ENCODE measurements around the gene UMAD1. TPM values are rescaled to one million over a fixed set of nuclear protein-coding genes. Genes with fewer than 3 reads are reported as not detected.

Gene UMAD1
- total RNA-seq, 1 donor from 2014 or later, result 9.3 TPM

DNA sequence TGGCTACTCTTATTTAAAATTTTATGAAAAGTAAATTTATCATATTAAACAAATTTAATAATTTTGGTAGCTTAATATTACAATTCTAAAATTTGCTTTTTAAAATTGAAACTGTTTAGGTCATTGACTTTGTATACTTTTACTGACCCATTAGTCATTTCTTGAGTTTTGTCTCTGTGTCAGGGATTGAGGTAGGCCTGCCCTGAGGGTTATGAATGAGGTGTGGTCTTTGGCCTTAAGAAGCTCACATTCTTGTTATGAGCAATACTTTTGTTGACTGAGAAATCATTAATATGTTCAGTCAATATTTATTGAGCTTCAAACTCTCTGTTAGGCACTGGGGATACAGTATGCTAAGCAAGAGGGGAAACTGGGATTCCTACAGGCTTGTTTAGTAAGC lies 124.9 kb downstream of the UMAD1 start:
- H3K36me3 ChIP-seq (ENCODE audit: insufficient read depth, low read length), result no peaks in the 10 kb centered on the region

DNA sequence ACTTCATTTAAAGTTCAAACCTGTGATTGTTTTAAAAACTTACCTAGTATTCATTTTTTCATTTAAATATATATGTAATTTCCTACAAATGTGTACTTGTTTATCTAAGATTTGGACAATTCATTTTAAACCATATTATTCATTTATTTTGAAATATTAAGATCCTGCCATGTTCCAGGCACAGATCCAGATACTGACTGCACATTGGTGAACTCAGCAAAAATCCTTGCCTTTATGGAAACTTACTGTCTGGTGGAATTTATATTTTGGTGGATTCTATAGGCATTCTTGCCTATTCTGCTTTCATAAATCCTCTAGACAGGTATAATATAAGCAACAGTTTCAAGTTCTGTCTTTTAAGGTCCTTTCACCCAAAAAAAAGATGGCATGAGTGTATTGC lies 126.1 kb downstream of the UMAD1 start:
- no peaks in the 10 kb centered on the region for H3K9me3 ChIP-seq (ENCODE audit: insufficient read depth, low read depth, low read length)
- H2AFZ ChIP-seq (ENCODE audit: low read depth, low read length), result no peak overlapping the region
- Mint-ChIP-seq H3K4me3 (ENCODE audit: unreplicated experiment) (no peak overlapping the region), H3K27me3 (ENCODE audit: low read depth, unreplicated experiment) (no peaks in the 10 kb centered on the region), H3K36me3 (ENCODE audit: low read depth, unreplicated experiment) (no peaks in the 10 kb centered on the region), H3K9me3 (ENCODE audit: unreplicated experiment) (no peaks in the 10 kb centered on the region), H3K27ac (ENCODE audit: unreplicated experiment) (no peak overlapping the region), H3K4me1 (ENCODE audit: low read depth, unreplicated experiment) (peaks cover 6% of the 10 kb centered on the region)
- no peak overlapping the region for H3K27ac ChIP-seq (ENCODE audit: low read depth, low read length)
- no peak for DNase-seq (ENCODE audit: low read depth)
- peaks cover 7% of the 10 kb centered on the region for H3K4me1 ChIP-seq (ENCODE audit: insufficient read depth, low read length)
- H3K4me3 ChIP-seq (ENCODE audit: insufficient read depth, low read depth, low read length), result no peak overlapping the region
- no peak overlapping the region for H3K9ac ChIP-seq (ENCODE audit: low read length)
- no peak for FAIRE-seq
- H3K4me2 ChIP-seq (ENCODE audit: low read length), result no peak overlapping the region
- H3K79me2 ChIP-seq (ENCODE audit: insufficient read depth, low read length), result no peaks in the 10 kb centered on the region
- no peak for TF ChIP-seq EZH2 (IDR thresholded peaks at IDR 0.05; ENCODE audit: insufficient read depth, low read length)
- TF ChIP-seq, protein P1, sequence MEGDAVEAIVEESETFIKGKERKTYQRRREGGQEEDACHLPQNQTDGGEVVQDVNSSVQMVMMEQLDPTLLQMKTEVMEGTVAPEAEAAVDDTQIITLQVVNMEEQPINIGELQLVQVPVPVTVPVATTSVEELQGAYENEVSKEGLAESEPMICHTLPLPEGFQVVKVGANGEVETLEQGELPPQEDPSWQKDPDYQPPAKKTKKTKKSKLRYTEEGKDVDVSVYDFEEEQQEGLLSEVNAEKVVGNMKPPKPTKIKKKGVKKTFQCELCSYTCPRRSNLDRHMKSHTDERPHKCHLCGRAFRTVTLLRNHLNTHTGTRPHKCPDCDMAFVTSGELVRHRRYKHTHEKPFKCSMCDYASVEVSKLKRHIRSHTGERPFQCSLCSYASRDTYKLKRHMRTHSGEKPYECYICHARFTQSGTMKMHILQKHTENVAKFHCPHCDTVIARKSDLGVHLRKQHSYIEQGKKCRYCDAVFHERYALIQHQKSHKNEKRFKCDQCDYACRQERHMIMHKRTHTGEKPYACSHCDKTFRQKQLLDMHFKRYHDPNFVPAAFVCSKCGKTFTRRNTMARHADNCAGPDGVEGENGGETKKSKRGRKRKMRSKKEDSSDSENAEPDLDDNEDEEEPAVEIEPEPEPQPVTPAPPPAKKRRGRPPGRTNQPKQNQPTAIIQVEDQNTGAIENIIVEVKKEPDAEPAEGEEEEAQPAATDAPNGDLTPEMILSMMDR (IDR thresholded peaks at IDR 0.05; ENCODE audit: insufficient read depth, low read depth, low read length), result no peak
- H3K27me3 ChIP-seq (ENCODE audit: insufficient read depth, low read length), result no peaks in the 10 kb centered on the region
- H3K36me3 ChIP-seq (ENCODE audit: insufficient read depth, low read length), result no peaks in the 10 kb centered on the region
- no peaks in the 10 kb centered on the region for H4K20me1 ChIP-seq (ENCODE audit: insufficient read depth, low read length)

More for the DNA sequence above, 124.9 kb downstream of the UMAD1 start:
- Mint-ChIP-seq H3K27me3 (ENCODE audit: low read depth, unreplicated experiment) (no peaks in the 10 kb centered on the region), H3K4me3 (ENCODE audit: unreplicated experiment) (no peak overlapping the region), H3K4me1 (ENCODE audit: low read depth, unreplicated experiment) (peaks cover 7% of the 10 kb centered on the region), H3K36me3 (ENCODE audit: low read depth, unreplicated experiment) (no peaks in the 10 kb centered on the region), H3K27ac (ENCODE audit: unreplicated experiment) (no peak overlapping the region), H3K9me3 (ENCODE audit: unreplicated experiment) (no peaks in the 10 kb centered on the region)
- Histone ChIP-seq H3K4me1 (ENCODE audit: insufficient read depth, low read length) (peaks cover 4% of the 10 kb centered on the region), H4K20me1 (ENCODE audit: insufficient read depth, low read length) (no peaks in the 10 kb centered on the region), H3K27me3 (ENCODE audit: insufficient read depth, low read length) (no peaks in the 10 kb centered on the region), H3K9me3 (ENCODE audit: insufficient read depth, low read depth, low read length) (no peaks in the 10 kb centered on the region), H3K9ac (ENCODE audit: low read length) (no peak overlapping the region), H3K4me3 (ENCODE audit: insufficient read depth, low read depth, low read length) (no peak overlapping the region), H3K4me2 (ENCODE audit: low read length) (no peak overlapping the region), H3K79me2 (ENCODE audit: insufficient read depth, low read length) (no peaks in the 10 kb centered on the region), H3K27ac (ENCODE audit: low read depth, low read length) (no peak overlapping the region), H2AFZ (ENCODE audit: low read depth, low read length) (no peak overlapping the region)
- FAIRE-seq, result no peak
- no peak for DNase-seq (ENCODE audit: low read depth)
- TF ChIP-seq EZH2 (IDR thresholded peaks at IDR 0.05; ENCODE audit: insufficient read depth, low read length), result no peak
- TF ChIP-seq, protein P1 (IDR thresholded peaks at IDR 0.05; ENCODE audit: insufficient read depth, low read depth, low read length), result no peak

DNA sequence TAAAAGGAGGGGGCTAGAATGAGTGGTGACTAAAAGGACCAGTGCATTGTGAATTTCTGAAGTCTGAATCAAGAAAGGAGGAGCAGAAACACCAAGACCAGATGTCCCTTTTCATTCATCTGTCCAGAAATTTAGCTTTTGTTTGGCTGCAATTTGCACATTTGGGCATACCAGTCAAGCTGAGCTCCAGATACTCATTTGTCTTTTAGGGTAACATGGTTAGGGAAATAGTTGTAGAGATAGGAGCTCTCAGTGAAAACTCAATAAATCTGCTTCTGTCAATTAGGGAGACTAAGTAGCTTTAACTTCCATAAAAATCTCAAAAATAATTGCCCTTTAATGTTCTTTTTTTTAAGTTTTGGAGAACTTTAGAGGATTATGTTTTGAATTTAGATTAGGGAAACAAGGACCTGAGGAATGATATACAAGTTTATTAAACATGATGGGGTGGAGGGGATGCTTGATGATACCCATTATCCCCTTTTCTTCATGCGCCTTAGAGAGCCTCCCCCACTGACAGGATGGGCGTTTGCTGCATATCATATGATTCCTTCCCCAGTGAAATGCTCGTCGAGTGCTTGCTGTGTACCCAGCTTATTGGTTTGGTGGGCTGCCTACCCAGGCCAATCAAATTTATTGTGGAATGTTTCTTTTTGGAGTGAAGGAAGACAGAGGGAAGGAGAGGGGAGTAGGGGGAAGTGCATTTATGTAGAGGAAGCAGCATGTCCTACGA lies 128.6 kb downstream of the UMAD1 start:
- TF ChIP-seq, protein P1 (IDR thresholded peaks at IDR 0.05; ENCODE audit: insufficient read depth, low read depth, low read length), result no peak
- TF ChIP-seq EZH2 (IDR thresholded peaks at IDR 0.05; ENCODE audit: insufficient read depth, low read length), result no peak
- H3K9ac ChIP-seq (ENCODE audit: low read length), result no peak overlapping the region
- H2AFZ ChIP-seq (ENCODE audit: low read depth, low read length), result no peak overlapping the region
- FAIRE-seq, result no peak
- Mint-ChIP-seq H3K36me3 (ENCODE audit: low read depth, unreplicated experiment) (no peaks in the 10 kb centered on the region), H3K4me1 (ENCODE audit: low read depth, unreplicated experiment) (peaks cover 8% of the 10 kb centered on the region), H3K27me3 (ENCODE audit: low read depth, unreplicated experiment) (no peaks in the 10 kb centered on the region), H3K9me3 (ENCODE audit: unreplicated experiment) (no peaks in the 10 kb centered on the region), H3K4me3 (ENCODE audit: unreplicated experiment) (no peak overlapping the region), H3K27ac (ENCODE audit: unreplicated experiment) (no peak overlapping the region)
- no peaks in the 10 kb centered on the region for H3K27me3 ChIP-seq (ENCODE audit: insufficient read depth, low read length)
- no peaks in the 10 kb centered on the region for H3K9me3 ChIP-seq (ENCODE audit: insufficient read depth, low read depth, low read length)
- H3K36me3 ChIP-seq (ENCODE audit: insufficient read depth, low read length), result no peaks in the 10 kb centered on the region
- H3K4me3 ChIP-seq (ENCODE audit: insufficient read depth, low read depth, low read length), result no peak overlapping the region
- H3K4me1 ChIP-seq (ENCODE audit: insufficient read depth, low read length), result peaks cover 11% of the 10 kb centered on the region
- DNase-seq (ENCODE audit: low read depth), result no peak
- no peaks in the 10 kb centered on the region for H3K79me2 ChIP-seq (ENCODE audit: insufficient read depth, low read length)
- no peaks in the 10 kb centered on the region for H4K20me1 ChIP-seq (ENCODE audit: insufficient read depth, low read length)
- no peak overlapping the region for H3K4me2 ChIP-seq (ENCODE audit: low read length)
- no peak overlapping the region for H3K27ac ChIP-seq (ENCODE audit: low read depth, low read length)
